Measurements from ENCODE around the gene APOE.
"Not testable (repeated sequence)": the region's sequence is repeated elsewhere in the genome, so short reads cannot be mapped to it uniquely, and the experiment has no call there.

The APOE gene

DNA sequence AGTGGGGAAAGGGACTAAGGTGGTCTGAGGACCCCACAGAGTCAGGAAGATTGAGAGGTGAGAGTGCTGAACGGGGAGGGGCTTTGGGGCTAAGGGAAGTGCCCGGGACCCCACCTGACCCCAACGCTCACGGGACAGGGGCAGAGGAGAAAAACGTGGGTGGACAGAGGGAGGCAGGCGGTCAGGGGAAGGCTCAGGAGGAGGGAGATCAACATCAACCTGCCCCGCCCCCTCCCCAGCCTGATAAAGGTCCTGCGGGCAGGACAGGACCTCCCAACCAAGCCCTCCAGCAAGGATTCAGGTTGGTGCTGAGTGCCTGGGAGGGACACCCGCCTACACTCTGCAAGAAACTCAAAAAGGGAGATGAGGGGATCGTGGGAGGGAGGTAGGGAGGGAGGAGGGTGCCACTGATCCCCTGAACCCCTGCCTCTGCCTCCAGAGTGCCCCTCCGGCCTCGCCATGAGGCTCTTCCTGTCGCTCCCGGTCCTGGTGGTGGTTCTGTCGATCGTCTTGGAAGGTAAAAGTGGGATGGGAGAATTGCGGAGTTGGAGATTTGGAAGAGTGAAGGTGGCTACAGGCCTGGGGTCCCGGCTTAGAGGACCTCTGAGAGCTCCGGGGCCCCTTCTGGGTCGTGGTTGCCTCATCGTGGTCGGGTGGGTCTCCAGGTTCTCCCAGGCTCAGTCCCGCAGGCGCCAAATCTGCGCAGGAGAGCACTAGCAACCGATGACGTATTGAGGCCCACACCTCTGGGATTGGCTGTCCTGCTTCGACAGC lies 9.0 kb downstream of the APOE start, which contains the start of gene APOC1:
Gene APOC1, plus strand, starts transcription at position 176 of the 774 bp plus-strand sequence. Its CDS starts 284 bp downstream, at position 460.
- not testable (repeated sequence) for H2BK12ac ChIP-seq (ENCODE audit: low read length); H3K4ac ChIP-seq (ENCODE audit: low read length); H3K36me3 ChIP-seq (replicated peaks in 1 of 2; ENCODE audit: control insufficient read depth in 2 of 2, insufficient read depth in 2 of 2, low read length in 2 of 2); H3K23ac ChIP-seq (ENCODE audit: low read depth, low read length, poor library complexity); H3K4me1 ChIP-seq (ENCODE audit: control insufficient read depth in 2 of 2, insufficient read depth in 1 of 2, low read depth in 1 of 2, low read length in 2 of 2); H2BK120ac ChIP-seq (ENCODE audit: low read depth, low read length); H3K79me1 ChIP-seq (ENCODE audit: low read depth, low read length); H4K8ac ChIP-seq (ENCODE audit: low read depth, low read length); H3K14ac ChIP-seq (ENCODE audit: low read length); H2BK5ac ChIP-seq (ENCODE audit: low read length); H4K91ac ChIP-seq (ENCODE audit: low read depth, low read length, poor library complexity); H3K9me3 ChIP-seq (replicated peaks in 1 of 2; ENCODE audit: control insufficient read depth in 2 of 2, insufficient read depth in 1 of 2, low read depth in 1 of 2, low read length in 2 of 2)
- Histone ChIP-seq H3K9ac (ENCODE audit: low read depth, low read length, poor library complexity) (peak within 1 kb of the TSS; percentile 60), H2AK5ac (ENCODE audit: low read depth, low read length) (peak within 1 kb of the TSS; percentile 81), H3K4me2 (ENCODE audit: insufficient read depth, low read length, poor library complexity, severe bottlenecking) (peak within 1 kb of the TSS; percentile 50), H3K18ac (ENCODE audit: low read length) (peak within 1 kb of the TSS; percentile 94), H3K27ac (replicated peaks; ENCODE audit: low read length) (peak within 1 kb of the TSS; percentile 83), H2AFZ (ENCODE audit: low read length) (peak within 1 kb of the TSS; percentile 94), H3K27me3 (ENCODE audit: control insufficient read depth in 3 of 3, insufficient read depth in 3 of 3, low read depth in 1 of 3, low read length in 3 of 3) (peaks cover 0 to 11% (median 0%) of the 10 kb centered on the region in 3 experiments), H3K4me3 (ENCODE audit: low read length in 2 of 2) (peak within 1 kb of the TSS; percentile 47 to 75), H2BK15ac (ENCODE audit: low read length) (peak within 1 kb of the TSS; percentile 97)
- WGBS, 2 donors (ENCODE audit: extremely low coverage in 2 of 2, insufficient read length in 2 of 2, insufficient replicate concordance in 1 of 2), result no CpG with 5 or more reads among the region's 28 CpGs
- peak; percentile 91 for DNase-seq (ENCODE audit: low spot score)

DNA sequence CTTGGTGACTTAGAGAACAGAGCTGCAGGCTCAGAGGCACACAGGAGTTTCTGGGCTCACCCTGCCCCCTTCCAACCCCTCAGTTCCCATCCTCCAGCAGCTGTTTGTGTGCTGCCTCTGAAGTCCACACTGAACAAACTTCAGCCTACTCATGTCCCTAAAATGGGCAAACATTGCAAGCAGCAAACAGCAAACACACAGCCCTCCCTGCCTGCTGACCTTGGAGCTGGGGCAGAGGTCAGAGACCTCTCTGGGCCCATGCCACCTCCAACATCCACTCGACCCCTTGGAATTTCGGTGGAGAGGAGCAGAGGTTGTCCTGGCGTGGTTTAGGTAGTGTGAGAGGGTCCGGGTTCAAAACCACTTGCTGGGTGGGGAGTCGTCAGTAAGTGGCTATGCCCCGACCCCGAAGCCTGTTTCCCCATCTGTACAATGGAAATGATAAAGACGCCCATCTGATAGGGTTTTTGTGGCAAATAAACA lies 18.7 kb downstream of the APOE start:
- Histone ChIP-seq H2BK120ac (ENCODE audit: low read depth, low read length) (no peak overlapping the region), H3K18ac (ENCODE audit: low read length) (peak overlapping the region; percentile 57), H3K79me1 (ENCODE audit: low read depth, low read length) (peaks cover 2% of the 10 kb centered on the region), H3K27ac (replicated peaks; ENCODE audit: low read length) (no peak overlapping the region), H2AFZ (ENCODE audit: low read length) (no peak overlapping the region), H4K91ac (ENCODE audit: low read depth, low read length, poor library complexity) (no peak overlapping the region), H3K4ac (ENCODE audit: low read length) (peak overlapping the region; percentile 76), H3K23ac (ENCODE audit: low read depth, low read length, poor library complexity) (peak overlapping the region; percentile 73), H2BK15ac (ENCODE audit: low read length) (peak overlapping the region; percentile 94), H2AK5ac (ENCODE audit: low read depth, low read length) (peak overlapping the region; percentile 84), H3K4me2 (ENCODE audit: insufficient read depth, low read length, poor library complexity, severe bottlenecking) (no peak overlapping the region), H2BK5ac (ENCODE audit: low read length) (peak overlapping the region; percentile 39), H3K4me1 (ENCODE audit: control insufficient read depth in 2 of 2, insufficient read depth in 1 of 2, low read depth in 1 of 2, low read length in 2 of 2) (peaks cover 2% of the 10 kb centered on the region in 2 donors), H3K4me3 (ENCODE audit: low read length in 2 of 2) (no peak overlapping the region), H3K14ac (ENCODE audit: low read length) (peak overlapping the region; percentile 8), H3K9me3 (replicated peaks in 1 of 2; ENCODE audit: control insufficient read depth in 2 of 2, insufficient read depth in 1 of 2, low read depth in 1 of 2, low read length in 2 of 2) (no peaks in the 10 kb centered on the region), H4K8ac (ENCODE audit: low read depth, low read length) (peak overlapping the region; percentile 82), H2BK12ac (ENCODE audit: low read length) (no peak overlapping the region), H3K9ac (ENCODE audit: low read depth, low read length, poor library complexity) (no peak overlapping the region), H3K27me3 (ENCODE audit: control insufficient read depth in 3 of 3, insufficient read depth in 3 of 3, low read depth in 1 of 3, low read length in 3 of 3) (no peaks in the 10 kb centered on the region), H3K36me3 (replicated peaks in 1 of 2; ENCODE audit: control insufficient read depth in 2 of 2, insufficient read depth in 2 of 2, low read length in 2 of 2) (no peaks in the 10 kb centered on the region)
- no peak for DNase-seq (ENCODE audit: low spot score)
- no CpG with 5 or more reads among the region's 8 CpGs for WGBS, 2 donors (ENCODE audit: extremely low coverage in 2 of 2, insufficient read length in 2 of 2, insufficient replicate concordance in 1 of 2)

DNA sequence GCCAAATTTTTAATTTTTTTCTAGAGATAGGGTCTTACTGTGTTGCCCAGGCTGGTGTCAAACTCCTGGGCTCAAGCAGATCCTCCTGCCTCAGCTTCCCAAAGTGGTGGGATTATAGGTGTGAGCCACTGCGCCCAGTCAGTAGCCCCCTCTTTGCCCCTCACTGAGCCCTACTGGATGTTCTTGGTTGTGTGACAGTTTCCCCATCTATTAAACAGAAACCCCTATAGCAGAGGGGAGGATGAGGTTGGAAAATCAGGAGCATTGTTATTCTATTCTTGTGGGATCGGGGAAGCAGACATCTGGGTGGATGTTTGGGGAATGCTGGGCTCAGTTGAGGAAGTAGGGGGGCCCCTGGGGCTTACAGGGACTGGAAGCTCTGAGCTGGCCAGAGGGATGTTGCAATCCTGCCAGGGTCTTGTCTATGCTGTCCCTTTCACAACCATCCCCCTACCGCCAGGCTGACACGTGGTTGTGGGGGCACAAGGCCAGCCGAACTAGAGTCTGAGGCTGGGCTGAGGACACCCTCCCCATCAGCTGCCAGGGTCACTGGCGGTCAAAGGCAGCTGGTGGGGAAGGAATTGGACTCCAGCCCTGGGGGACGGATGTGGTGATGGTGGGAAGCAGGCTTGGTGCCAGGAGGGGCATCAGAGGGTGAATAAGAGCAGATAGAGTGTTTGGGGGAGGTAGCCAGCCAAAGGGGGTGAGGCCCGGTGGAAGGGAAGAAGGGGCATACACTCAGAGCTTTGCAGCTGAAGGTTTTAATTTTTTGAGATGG lies 19.7 kb downstream of the APOE start:
- peaks cover 2% of the 10 kb centered on the region for H3K79me1 ChIP-seq (ENCODE audit: low read depth, low read length)
- H3K4me1 ChIP-seq (ENCODE audit: control insufficient read depth in 2 of 2, insufficient read depth in 1 of 2, low read depth in 1 of 2, low read length in 2 of 2), result peaks cover 2% of the 10 kb centered on the region in 2 donors
- no peak overlapping the region for H2AFZ ChIP-seq (ENCODE audit: low read length)
- H3K14ac ChIP-seq (ENCODE audit: low read length), result no peak overlapping the region
- H3K27ac ChIP-seq (replicated peaks; ENCODE audit: low read length), result no peak overlapping the region
- no peak for DNase-seq (ENCODE audit: low spot score)
- no peaks in the 10 kb centered on the region for H3K27me3 ChIP-seq (ENCODE audit: control insufficient read depth in 3 of 3, insufficient read depth in 3 of 3, low read depth in 1 of 3, low read length in 3 of 3)
- H3K4me2 ChIP-seq (ENCODE audit: insufficient read depth, low read length, poor library complexity, severe bottlenecking), result no peak overlapping the region
- no peak overlapping the region for H2BK15ac ChIP-seq (ENCODE audit: low read length)
- no peak overlapping the region for H4K8ac ChIP-seq (ENCODE audit: low read depth, low read length)
- H3K4me3 ChIP-seq (ENCODE audit: low read length in 2 of 2), result no peak overlapping the region
- H2BK12ac ChIP-seq (ENCODE audit: low read length), result no peak overlapping the region
- H3K9me3 ChIP-seq (replicated peaks in 1 of 2; ENCODE audit: control insufficient read depth in 2 of 2, insufficient read depth in 1 of 2, low read depth in 1 of 2, low read length in 2 of 2), result no peaks in the 10 kb centered on the region
- H3K23ac ChIP-seq (ENCODE audit: low read depth, low read length, poor library complexity), result no peak overlapping the region
- no CpG with 5 or more reads among the region's 8 CpGs for WGBS, 2 donors (ENCODE audit: extremely low coverage in 2 of 2, insufficient read length in 2 of 2, insufficient replicate concordance in 1 of 2)
- no peak overlapping the region for H3K4ac ChIP-seq (ENCODE audit: low read length)
- no peak overlapping the region for H2BK5ac ChIP-seq (ENCODE audit: low read length)
- no peak overlapping the region for H2BK120ac ChIP-seq (ENCODE audit: low read depth, low read length)
- H3K36me3 ChIP-seq (replicated peaks in 1 of 2; ENCODE audit: control insufficient read depth in 2 of 2, insufficient read depth in 2 of 2, low read length in 2 of 2), result no peaks in the 10 kb centered on the region
- H2AK5ac ChIP-seq (ENCODE audit: low read depth, low read length), result peak overlapping the region; percentile 70
- H4K91ac ChIP-seq (ENCODE audit: low read depth, low read length, poor library complexity), result no peak overlapping the region
- H3K9ac ChIP-seq (ENCODE audit: low read depth, low read length, poor library complexity), result no peak overlapping the region
- H3K18ac ChIP-seq (ENCODE audit: low read length), result peak overlapping the region; percentile 57

Data from neuronal stem cell (in vitro differentiated cells).